Measurements from ENCODE around the gene UBE2H. TPM values are rescaled to one million over a fixed set of nuclear protein-coding genes. Genes with fewer than 3 reads are reported as not detected.
"Not testable (repeated sequence)": the region's sequence is repeated elsewhere in the genome, so short reads cannot be mapped to it uniquely, and the experiment has no call there.

The UBE2H gene
- total RNA-seq, 2 experiments from 2014 or later, result 52.1 to 52.5 TPM

DNA sequence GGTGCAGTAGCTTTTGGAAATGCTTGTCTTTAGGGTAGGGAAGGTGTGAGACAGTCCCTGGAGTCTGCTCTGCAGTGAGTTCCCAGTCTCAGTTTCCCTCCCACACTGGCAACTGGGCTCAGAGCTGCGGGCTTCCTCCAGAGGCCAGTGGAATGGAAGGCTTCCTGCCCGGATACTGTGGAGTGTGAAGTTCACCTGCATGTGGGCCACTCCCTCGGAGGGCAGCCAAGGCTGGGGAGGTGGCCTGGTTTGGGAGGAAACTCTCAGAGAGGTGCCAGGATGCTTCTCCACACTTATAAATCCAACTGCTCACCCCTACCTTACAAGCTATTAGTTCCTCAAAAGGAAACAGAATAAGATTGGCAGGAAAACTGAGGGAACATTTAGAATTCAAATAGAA lies 18.1 kb upstream of the UBE2H start:
- DNase-seq (no peak), ATAC-seq (ENCODE audit: poor library complexity) (no peak)
- no peaks in the 10 kb centered on the region for H3K27me3 Mint-ChIP-seq
- Histone ChIP-seq H3K36me3 (ENCODE audit: insufficient read depth, low read length) (no peaks in the 10 kb centered on the region), H3K9me3 (ENCODE audit: control insufficient read depth in 1 of 2, insufficient read depth in 1 of 2, low read length in 2 of 2) (no peaks in the 10 kb centered on the region), H3K27me3 (ENCODE audit: control insufficient read depth in 1 of 2, insufficient read depth in 2 of 2, low read length in 2 of 2) (no peaks in the 10 kb centered on the region), H3K27ac (ENCODE audit: low read depth in 1 of 2, low read length in 2 of 2) (no peak overlapping the region), H3K4me3 (ENCODE audit: low read length) (no peak overlapping the region), H3K4me1 (ENCODE audit: insufficient read depth, low read length) (no peaks in the 10 kb centered on the region)
- intact Hi-C loops (cut with DNase I, micrococcal nuclease), result no loop called here
- POLR2A ChIA-PET, result interaction anchor here (1.4 kb wide), 1 partner anchor 22 kb away, joined by 3 read pairs; no protein-coding TSS in a partner anchor
- H3K27ac Mint-ChIP-seq, result no peak overlapping the region
- no peak overlapping the region for H3K4me3 Mint-ChIP-seq
- H3K36me3 Mint-ChIP-seq (ENCODE audit: low read depth), result no peaks in the 10 kb centered on the region
- H3K4me1 Mint-ChIP-seq (ENCODE audit: low read depth), result no peaks in the 10 kb centered on the region
- TF ChIP-seq, protein P1, sequence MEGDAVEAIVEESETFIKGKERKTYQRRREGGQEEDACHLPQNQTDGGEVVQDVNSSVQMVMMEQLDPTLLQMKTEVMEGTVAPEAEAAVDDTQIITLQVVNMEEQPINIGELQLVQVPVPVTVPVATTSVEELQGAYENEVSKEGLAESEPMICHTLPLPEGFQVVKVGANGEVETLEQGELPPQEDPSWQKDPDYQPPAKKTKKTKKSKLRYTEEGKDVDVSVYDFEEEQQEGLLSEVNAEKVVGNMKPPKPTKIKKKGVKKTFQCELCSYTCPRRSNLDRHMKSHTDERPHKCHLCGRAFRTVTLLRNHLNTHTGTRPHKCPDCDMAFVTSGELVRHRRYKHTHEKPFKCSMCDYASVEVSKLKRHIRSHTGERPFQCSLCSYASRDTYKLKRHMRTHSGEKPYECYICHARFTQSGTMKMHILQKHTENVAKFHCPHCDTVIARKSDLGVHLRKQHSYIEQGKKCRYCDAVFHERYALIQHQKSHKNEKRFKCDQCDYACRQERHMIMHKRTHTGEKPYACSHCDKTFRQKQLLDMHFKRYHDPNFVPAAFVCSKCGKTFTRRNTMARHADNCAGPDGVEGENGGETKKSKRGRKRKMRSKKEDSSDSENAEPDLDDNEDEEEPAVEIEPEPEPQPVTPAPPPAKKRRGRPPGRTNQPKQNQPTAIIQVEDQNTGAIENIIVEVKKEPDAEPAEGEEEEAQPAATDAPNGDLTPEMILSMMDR (IDR thresholded peaks at IDR 0.05), result no peak
- H3K9me3 Mint-ChIP-seq, result no peaks in the 10 kb centered on the region
- CTCF ChIA-PET, result interaction anchor here (0.7 kb wide), 1 partner anchor 723 kb away, joined by 4 read pairs; no protein-coding TSS in a partner anchor

DNA sequence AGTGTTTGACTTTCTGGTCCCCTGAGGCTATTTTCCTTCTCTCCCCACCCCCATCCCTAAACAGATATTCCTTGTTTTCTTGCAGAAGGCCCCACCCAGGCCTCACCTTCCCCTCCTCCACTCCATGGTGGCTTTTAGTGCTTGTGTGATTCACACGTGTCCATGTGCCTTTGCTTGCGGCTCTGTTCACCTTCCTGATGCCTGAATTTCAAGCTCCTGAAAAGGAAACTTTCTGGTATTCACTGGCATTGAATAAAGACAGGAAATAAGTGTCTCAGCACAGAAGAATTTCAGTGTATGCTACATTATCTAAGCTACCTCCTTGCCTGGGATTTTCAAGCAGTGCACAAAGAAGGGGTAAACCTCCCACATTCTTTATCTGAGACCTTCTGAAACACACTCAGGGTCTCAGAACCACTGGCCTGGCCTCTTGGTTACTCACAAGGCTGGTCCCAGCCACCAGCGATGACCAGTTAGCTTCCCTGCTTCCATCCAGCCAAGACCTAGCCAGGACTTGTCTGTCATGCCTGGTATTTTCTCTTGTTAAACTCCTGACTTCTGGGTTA lies 17.2 kb upstream of the UBE2H start:
- Histone ChIP-seq H3K27ac (ENCODE audit: low read depth in 1 of 2, low read length in 2 of 2) (no peak overlapping the region), H3K4me3 (ENCODE audit: low read length) (no peak overlapping the region), H3K36me3 (ENCODE audit: insufficient read depth, low read length) (no peaks in the 10 kb centered on the region), H3K27me3 (ENCODE audit: control insufficient read depth in 1 of 2, insufficient read depth in 2 of 2, low read length in 2 of 2) (no peaks in the 10 kb centered on the region), H3K9me3 (ENCODE audit: control insufficient read depth in 1 of 2, insufficient read depth in 1 of 2, low read length in 2 of 2) (no peaks in the 10 kb centered on the region), H3K4me1 (ENCODE audit: insufficient read depth, low read length) (no peaks in the 10 kb centered on the region)
- Mint-ChIP-seq H3K27ac (no peak overlapping the region), H3K4me1 (ENCODE audit: low read depth) (no peaks in the 10 kb centered on the region), H3K27me3 (no peaks in the 10 kb centered on the region), H3K9me3 (no peaks in the 10 kb centered on the region), H3K4me3 (no peak overlapping the region), H3K36me3 (ENCODE audit: low read depth) (no peaks in the 10 kb centered on the region)
- DNase-seq, result no peak
- intact Hi-C loops (cut with DNase I, micrococcal nuclease), result no loop called here
- CTCF ChIA-PET, result interaction anchor here (0.7 to 0.8 kb wide), 2 partner anchors 41 to 722 kb away, joined by 4 read pairs; no protein-coding TSS in a partner anchor
- POLR2A ChIA-PET, result interaction anchor here (1.4 kb wide), 1 partner anchor 21 kb away, joined by 3 read pairs; no protein-coding TSS in a partner anchor
- ATAC-seq (ENCODE audit: poor library complexity), result no peak
- TF ChIP-seq, protein P1 (IDR thresholded peaks at IDR 0.05), result no peak

DNA sequence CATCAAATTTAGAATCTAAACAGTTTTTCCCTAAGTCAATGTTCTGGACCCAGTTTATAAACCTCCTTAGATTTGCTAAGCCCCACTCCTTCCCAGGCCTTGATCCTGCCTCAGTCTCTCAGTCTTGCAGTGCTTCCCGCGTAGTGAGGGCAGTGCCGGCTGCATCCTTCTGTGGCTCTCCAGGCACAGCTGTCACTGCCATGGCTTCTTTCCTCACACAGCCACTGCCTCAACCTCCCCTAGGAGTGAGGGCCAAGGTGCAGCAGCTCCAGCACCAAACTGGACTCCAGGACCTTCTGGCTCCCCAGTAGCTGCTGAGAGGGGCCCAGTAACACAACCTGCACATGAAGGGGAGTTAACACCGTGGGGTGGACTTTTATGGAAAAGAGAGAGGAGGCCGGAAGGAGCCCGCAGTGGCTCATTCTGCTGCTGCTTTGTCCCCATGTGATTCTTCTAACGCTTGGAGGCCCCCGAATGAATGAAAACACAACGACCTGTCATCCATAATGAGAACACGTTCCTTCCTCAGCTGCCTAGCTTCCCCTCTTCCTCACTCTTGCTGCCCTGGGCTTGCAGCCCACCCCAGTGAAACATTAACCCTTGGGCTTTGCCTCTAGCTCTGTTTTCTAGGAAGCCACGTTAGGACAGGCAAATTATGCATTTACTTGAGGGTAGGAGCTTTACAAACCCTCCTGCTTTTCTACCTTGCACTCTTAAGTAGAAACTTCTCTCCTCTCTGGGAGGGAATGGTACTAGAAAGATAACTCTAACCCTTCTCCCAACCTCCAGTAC lies 16.0 kb upstream of the UBE2H start:
- TF ChIP-seq, protein P1 (IDR thresholded peaks at IDR 0.05), result no peak
- H3K27ac ChIP-seq (ENCODE audit: low read depth in 1 of 2, low read length in 2 of 2), result no peak overlapping the region
- no peak overlapping the region for H3K4me3 Mint-ChIP-seq
- no peak overlapping the region for H3K27ac Mint-ChIP-seq
- intact Hi-C loops (cut with DNase I, micrococcal nuclease), result no loop called here
- H3K4me1 Mint-ChIP-seq (ENCODE audit: low read depth), result no peaks in the 10 kb centered on the region
- POLR2A ChIA-PET, result no interaction called here
- H3K36me3 Mint-ChIP-seq (ENCODE audit: low read depth), result no peaks in the 10 kb centered on the region
- no peaks in the 10 kb centered on the region for H3K36me3 ChIP-seq (ENCODE audit: insufficient read depth, low read length)
- no peaks in the 10 kb centered on the region for H3K9me3 Mint-ChIP-seq
- no peaks in the 10 kb centered on the region for H3K4me1 ChIP-seq (ENCODE audit: insufficient read depth, low read length)
- ATAC-seq (ENCODE audit: poor library complexity) (no peak), DNase-seq (no peak)
- CTCF ChIA-PET, result no interaction called here
- no peak overlapping the region for H3K4me3 ChIP-seq (ENCODE audit: low read length)
- H3K27me3 Mint-ChIP-seq, result no peaks in the 10 kb centered on the region
- no peaks in the 10 kb centered on the region for H3K27me3 ChIP-seq (ENCODE audit: control insufficient read depth in 1 of 2, insufficient read depth in 2 of 2, low read length in 2 of 2)
- H3K9me3 ChIP-seq (ENCODE audit: control insufficient read depth in 1 of 2, insufficient read depth in 1 of 2, low read length in 2 of 2), result no peaks in the 10 kb centered on the region

DNA sequence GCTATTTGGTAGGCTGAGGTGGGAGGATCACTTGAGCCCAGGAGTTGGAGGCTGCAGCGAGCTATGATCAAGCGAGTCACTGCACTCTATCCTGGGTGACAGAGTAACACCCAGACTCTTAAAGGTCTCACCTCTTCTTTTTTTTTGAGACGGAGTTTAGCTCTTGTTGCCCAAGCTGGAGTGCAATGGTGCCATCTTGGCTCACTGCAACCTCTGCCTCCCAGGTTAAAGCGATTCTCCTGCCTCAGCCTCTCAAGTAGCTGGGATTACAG lies 7.4 kb upstream of the UBE2H start:
- CTCF ChIA-PET, POLR2A ChIA-PET: not testable (repeated sequence)

More for the DNA sequence above, 7.4 kb upstream of the UBE2H start:
- H3K27me3 ChIP-seq (ENCODE audit: control insufficient read depth in 1 of 2, insufficient read depth in 2 of 2, low read length in 2 of 2); H3K27ac Mint-ChIP-seq; H3K4me1 Mint-ChIP-seq (ENCODE audit: low read depth); DNase-seq; H3K9me3 Mint-ChIP-seq; H3K4me3 Mint-ChIP-seq; ATAC-seq (ENCODE audit: poor library complexity); H3K4me3 ChIP-seq (ENCODE audit: low read length); intact Hi-C loops (cut with DNase I, micrococcal nuclease); H3K36me3 Mint-ChIP-seq (ENCODE audit: low read depth); H3K36me3 ChIP-seq (ENCODE audit: insufficient read depth, low read length); H3K27ac ChIP-seq (ENCODE audit: low read depth in 1 of 2, low read length in 2 of 2); H3K9me3 ChIP-seq (ENCODE audit: control insufficient read depth in 1 of 2, insufficient read depth in 1 of 2, low read length in 2 of 2); H3K4me1 ChIP-seq (ENCODE audit: insufficient read depth, low read length); H3K27me3 Mint-ChIP-seq: not testable (repeated sequence)

Measured in CD4-positive, alpha-beta T cell (primary cell).